Keratinocyte (primary cell): Measurements from ENCODE around the gene ADCK1. TPM values are rescaled to one million over a fixed set of nuclear protein-coding genes. Genes with fewer than 3 reads are reported as not detected.

Experiments used
- DNase-seq: peaks from one replicate; pipeline ENCODE4 v3.0.0-alpha.2; 2011; ENCODE audit warnings: low read depth, missing footprints, low spot score
- FAIRE-seq: peaks from 2 replicates; lab custom pipeline; 2011; peaks lifted over from hg19 to GRCh38; lab: Jason Lieb, UNC
- H2AFZ ChIP-seq: 2 replicates; pipeline ENCODE4 v1.6.0; 2012; ENCODE audit warnings: low read length, control low read depth, inconsistent platforms; ENCODE audit not compliant: control insufficient read depth
- H3K27ac ChIP-seq: 2 replicates; pipeline ENCODE4 v1.5.1; 2011; ENCODE audit warnings: low read length; ENCODE audit not compliant: control insufficient read depth, insufficient read depth
- H3K27me3 ChIP-seq: 3 replicates; pipeline ENCODE4 v1.6.0; 2011; ENCODE audit warnings: low read length; ENCODE audit not compliant: control insufficient read depth, insufficient read depth; ENCODE audit errors: extremely low read depth
- H3K36me3 ChIP-seq, 2 experiments: 2 replicates in 1 of 2; 3 replicates in 1 of 2; pipeline ENCODE4 v1.5.1; 2011; ENCODE audit warnings: low read length in 2 of 2, mild to moderate bottlenecking in 1 of 2; ENCODE audit not compliant: control insufficient read depth in 2 of 2, insufficient read depth in 2 of 2; ENCODE audit errors: extremely low read depth in 1 of 2
- H3K4me1 ChIP-seq: 3 replicates; pipeline ENCODE4 v1.5.1; 2011; ENCODE audit warnings: low read length; ENCODE audit not compliant: control insufficient read depth, insufficient read depth; ENCODE audit errors: extremely low read depth
- H3K4me2 ChIP-seq: 3 replicates; pipeline ENCODE4 v1.6.0; 2011; ENCODE audit warnings: low read depth, low read length; ENCODE audit not compliant: control insufficient read depth, insufficient read depth; ENCODE audit errors: extremely low read depth
- H3K4me3 ChIP-seq, 3 experiments: fragments of 200-600 bp in 1 of 3; sonication (generic) in 1 of 3; 2 replicates in 2 of 3; 3 replicates in 1 of 3; pipeline ENCODE4 v1.5.1; 2011 to 2016; ENCODE audit warnings: low read length in 3 of 3, mild to moderate bottlenecking in 3 of 3, control low read depth in 2 of 3, inconsistent platforms in 1 of 3, low read depth in 1 of 3, mixed read lengths in 1 of 3, mixed run types in 1 of 3, moderate library complexity in 1 of 3; ENCODE audit not compliant: control insufficient read depth in 2 of 3, insufficient read depth in 2 of 3; ENCODE audit errors: extremely low read depth in 1 of 3
- H3K79me2 ChIP-seq: 2 replicates; pipeline ENCODE4 v1.6.0; 2012; ENCODE audit warnings: low read length; ENCODE audit not compliant: control insufficient read depth, insufficient read depth
- H3K9ac ChIP-seq: 3 replicates; pipeline ENCODE4 v1.6.0; 2011; ENCODE audit warnings: low read length; ENCODE audit not compliant: control insufficient read depth, insufficient read depth; ENCODE audit errors: extremely low read depth
- H3K9me1 ChIP-seq: 3 replicates; pipeline ENCODE4 v1.6.0; 2011; ENCODE audit warnings: low read length; ENCODE audit not compliant: control insufficient read depth, insufficient read depth; ENCODE audit errors: extremely low read depth
- H3K9me3 ChIP-seq: 2 replicates; pipeline ENCODE4 v1.5.1; 2012; ENCODE audit warnings: low read depth, low read length; ENCODE audit not compliant: control insufficient read depth
- H4K20me1 ChIP-seq: 3 replicates; pipeline ENCODE4 v1.6.0; 2011; ENCODE audit warnings: low read length; ENCODE audit not compliant: control insufficient read depth, insufficient read depth; ENCODE audit errors: extremely low read depth
- EZH2 ChIP-seq: IDR thresholded peaks from one replicate; pipeline ENCODE4 v1.6.1; 2012; ENCODE audit warnings: inconsistent platforms, mild to moderate bottlenecking, low read length, moderate library complexity
- dilution Hi-C: fragments of 300-500 bp; cut with MboI; formaldehyde crosslinking; loops from one replicate; pipeline ENCODE4 v1.7.0; 2020; ENCODE audit warnings: low sequenced_read_pairs; ENCODE audit not compliant: extremely low pct_ligation_motif_present
- polyA plus RNA-seq, 5 experiments: library from polyadenylated mRNA; depleted of rRNA in 3 of 5; stranded (reverse) in 3 of 5; stranded (forward) in 1 of 5; unstranded in 1 of 5; fragments of >200 nt; gene quantifications; 1 replicate in 1 of 5; 2 replicates in 3 of 5; 3 replicates in 1 of 5; pipeline versions ENCODE4 v1.2.1 to v1.2.3, GENCODE V29; 2011 to 2012; ENCODE audit warnings: missing spikeins in 2 of 5, low read depth in 1 of 5, low replicate concordance in 1 of 5
- TF ChIP-seq, protein P1 (sequence below), 3 experiments: IDR thresholded peaks in 1 of 3; conservative IDR thresholded peaks in 1 of 3; optimal IDR thresholded peaks in 1 of 3; 2 replicates in 2 of 3; 3 replicates in 1 of 3; pipeline versions ENCODE3 to v1.5.1; 2011; ENCODE audit warnings: low read length in 3 of 3, mild to moderate bottlenecking in 3 of 3, moderate library complexity in 2 of 3, control low read depth in 1 of 3, inconsistent platforms in 1 of 3; ENCODE audit not compliant: insufficient read depth in 2 of 3; ENCODE audit errors: extremely low read depth in 1 of 3

The ADCK1 gene
- polyA plus RNA-seq, 1 donor (not counting 4 experiments of a cell fraction or from before 2014, with no cell fraction given): 4.9 TPM

DNA sequence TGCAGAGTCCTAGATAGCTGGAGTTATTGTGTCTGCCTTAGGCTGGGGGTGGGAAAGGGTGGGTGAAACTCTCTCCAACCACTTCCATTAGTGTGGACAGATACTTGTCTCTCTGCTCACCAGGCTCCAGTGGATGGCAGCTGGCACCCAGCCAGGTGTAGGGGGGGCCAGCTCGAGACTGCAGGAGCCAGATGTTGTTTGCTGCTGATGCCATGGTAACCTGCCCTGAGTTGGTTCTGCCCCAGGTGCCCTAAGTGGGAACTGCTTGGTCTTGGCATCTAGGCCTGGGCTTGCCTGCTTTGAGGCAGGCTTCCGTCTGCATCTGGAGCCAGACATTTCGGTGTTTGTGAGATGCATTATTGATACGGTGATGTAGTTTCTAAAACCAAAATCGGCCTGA, 82.2 kb downstream of the ADCK1 start:
- Histone ChIP-seq H3K79me2 (no peaks in the 10 kb centered on the region), H3K27me3 (no peaks in the 10 kb centered on the region), H3K4me1 (no peaks in the 10 kb centered on the region), H3K9me1 (no peaks in the 10 kb centered on the region), H4K20me1 (no peaks in the 10 kb centered on the region), H2AFZ (no peak overlapping the region), H3K36me3 (peaks cover 0 to 1% of the 10 kb centered on the region in 2 experiments), H3K9ac (no peak overlapping the region), H3K27ac (no peak overlapping the region), H3K4me2 (no peak overlapping the region), H3K4me3 (no peak overlapping the region), H3K9me3 (no peaks in the 10 kb centered on the region)
- DNase-seq (no peak), FAIRE-seq (no peak)
- dilution Hi-C loops: no loop called here
- TF ChIP-seq EZH2: no peak
- TF ChIP-seq, protein P1, sequence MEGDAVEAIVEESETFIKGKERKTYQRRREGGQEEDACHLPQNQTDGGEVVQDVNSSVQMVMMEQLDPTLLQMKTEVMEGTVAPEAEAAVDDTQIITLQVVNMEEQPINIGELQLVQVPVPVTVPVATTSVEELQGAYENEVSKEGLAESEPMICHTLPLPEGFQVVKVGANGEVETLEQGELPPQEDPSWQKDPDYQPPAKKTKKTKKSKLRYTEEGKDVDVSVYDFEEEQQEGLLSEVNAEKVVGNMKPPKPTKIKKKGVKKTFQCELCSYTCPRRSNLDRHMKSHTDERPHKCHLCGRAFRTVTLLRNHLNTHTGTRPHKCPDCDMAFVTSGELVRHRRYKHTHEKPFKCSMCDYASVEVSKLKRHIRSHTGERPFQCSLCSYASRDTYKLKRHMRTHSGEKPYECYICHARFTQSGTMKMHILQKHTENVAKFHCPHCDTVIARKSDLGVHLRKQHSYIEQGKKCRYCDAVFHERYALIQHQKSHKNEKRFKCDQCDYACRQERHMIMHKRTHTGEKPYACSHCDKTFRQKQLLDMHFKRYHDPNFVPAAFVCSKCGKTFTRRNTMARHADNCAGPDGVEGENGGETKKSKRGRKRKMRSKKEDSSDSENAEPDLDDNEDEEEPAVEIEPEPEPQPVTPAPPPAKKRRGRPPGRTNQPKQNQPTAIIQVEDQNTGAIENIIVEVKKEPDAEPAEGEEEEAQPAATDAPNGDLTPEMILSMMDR (optimal IDR thresholded peaks at IDR 0.05 in 1 of 3, IDR thresholded peaks at IDR 0.05 in 1 of 3, conservative IDR thresholded peaks at IDR 0.05 in 1 of 3; ENCODE audit: extremely low read depth in 1 of 3, insufficient read depth in 2 of 3, low read length in 3 of 3): no peak

DNA sequence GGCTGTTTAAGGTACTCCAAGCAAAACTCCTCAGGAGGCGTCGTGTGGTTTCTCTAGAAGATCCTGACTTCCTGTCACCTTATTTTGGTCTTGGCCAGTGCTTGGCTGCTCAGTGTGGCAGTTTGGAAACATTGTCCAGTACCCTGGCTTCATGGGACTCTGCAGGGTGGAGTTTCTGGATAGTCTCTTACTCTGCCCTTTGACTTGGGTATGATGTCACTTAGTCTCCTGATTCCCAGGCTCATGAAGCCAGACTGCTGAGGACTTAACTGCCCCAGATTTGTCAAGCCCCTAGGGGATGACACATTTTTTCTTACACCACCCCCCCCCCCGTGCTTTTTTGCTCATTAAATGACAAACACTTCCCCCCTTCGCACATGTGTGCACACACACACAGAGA, 82.7 kb downstream of the ADCK1 start:
- no peak overlapping the region for H3K27ac ChIP-seq
- no peaks in the 10 kb centered on the region for H3K9me3 ChIP-seq

More for the DNA sequence above, 82.7 kb downstream of the ADCK1 start:
- Histone ChIP-seq H3K27me3 (no peaks in the 10 kb centered on the region), H4K20me1 (no peaks in the 10 kb centered on the region), H3K4me2 (no peak overlapping the region), H3K79me2 (no peaks in the 10 kb centered on the region), H3K9me1 (no peaks in the 10 kb centered on the region), H3K36me3 (peaks cover 0 to 1% of the 10 kb centered on the region in 2 experiments), H2AFZ (no peak overlapping the region), H3K4me1 (no peaks in the 10 kb centered on the region), H3K4me3 (no peak overlapping the region), H3K9ac (no peak overlapping the region)
- DNase-seq: no peak
- TF ChIP-seq EZH2: no peak
- TF ChIP-seq, protein P1 (optimal IDR thresholded peaks at IDR 0.05 in 1 of 3, IDR thresholded peaks at IDR 0.05 in 1 of 3, conservative IDR thresholded peaks at IDR 0.05 in 1 of 3; ENCODE audit: extremely low read depth in 1 of 3, insufficient read depth in 2 of 3, low read length in 3 of 3): no peak
- dilution Hi-C loops: no loop called here
- no peak for FAIRE-seq
